Endometrial microvascular endothelial cells (primary cell): ENCODE data around the gene BICRA. TPM values are rescaled to one million over a fixed set of nuclear protein-coding genes. Genes with fewer than 3 reads are reported as not detected.
"Not testable (repeated sequence)": the region's sequence is repeated elsewhere in the genome, so short reads cannot be mapped to it uniquely, and the experiment has no call there.

Source experiments
- in situ Hi-C: cut with HindIII; loops from 2 replicates; pipeline ENCODE4 v1.10.0; 2017; ENCODE audit warnings: low sequenced_read_pairs, low pct_unique_long_range_greater_than_20kb; ENCODE audit errors: inconsistent ontology term
- total RNA-seq: library from RNA; depleted of rRNA; stranded (reverse); fragments of >200 nt; gene quantifications from one replicate; pipeline ENCODE4 v1.2.3, GENCODE V29; 2015; ENCODE audit errors: inconsistent ontology term

BICRA gene
- total RNA-seq, 1 donor from 2014 or later: 2.6 TPM

- in situ Hi-C loops: no loop called here
Measured at GRCh38 chr19:47625650-47626049, 16.7 kb downstream of the BICRA start.

GRCh38 chr19:47626238-47626637 lies 17.3 kb downstream of the BICRA start:
- in situ Hi-C loops: no loop called here

GRCh38 chr19:47628078-47628771 lies 19.3 kb downstream of the BICRA start:
- in situ Hi-C loops: no loop called here

GRCh38 chr19:47630594-47630993 lies 21.7 kb downstream of the BICRA start:
- in situ Hi-C loops: no loop called here

- in situ Hi-C loops: no loop called here
Measured at GRCh38 chr19:47631681-47632446, 22.9 kb downstream of the BICRA start.

GRCh38 chr19:47633517-47633916 lies 24.6 kb downstream of the BICRA start:
- in situ Hi-C loops: no loop called here

GRCh38 chr19:47633996-47634395 lies 25.1 kb downstream of the BICRA start:
- in situ Hi-C loops: no loop called here

GRCh38 chr19:47635152-47635754 lies 26.3 kb downstream of the BICRA start:
- in situ Hi-C loops: not testable (repeated sequence)

- in situ Hi-C loops: no loop called here
Measured at GRCh38 chr19:47637550-47637949, 28.6 kb downstream of the BICRA start.

GRCh38 chr19:47641891-47642485 lies 33.1 kb downstream of the BICRA start:
- in situ Hi-C loops: no loop called here

GRCh38 chr19:47643281-47643680 lies 34.3 kb downstream of the BICRA start:
- in situ Hi-C loops: no loop called here

GRCh38 chr19:47644199-47644598 lies 35.3 kb downstream of the BICRA start:
- in situ Hi-C loops: no loop called here

GRCh38 chr19:47644743-47645482 lies 36.0 kb downstream of the BICRA start:
- in situ Hi-C loops: no loop called here

GRCh38 chr19:47646924-47647323 lies 38.0 kb downstream of the BICRA start:
- in situ Hi-C loops: no loop called here

- in situ Hi-C loops: no loop called here
Measured at GRCh38 chr19:47649588-47649987, 40.7 kb downstream of the BICRA start.

- in situ Hi-C loops: no loop called here
Measured at GRCh38 chr19:47650700-47651099, 41.8 kb downstream of the BICRA start.

- in situ Hi-C loops: no loop called here
Measured at GRCh38 chr19:47651132-47651531, 42.2 kb downstream of the BICRA start.

GRCh38 chr19:47651691-47652090 lies 42.8 kb downstream of the BICRA start:
- in situ Hi-C loops: no loop called here

- in situ Hi-C loops: no loop called here
Measured at GRCh38 chr19:47652285-47652684, 43.4 kb downstream of the BICRA start.
